Esophagus muscularis mucosa (tissue), 4 donors: Measurements from ENCODE around the gene CAMK1.

Experiments used
- EP300 ChIP-seq: sonication (generic); formaldehyde crosslinking; IDR thresholded peaks from one replicate; pipeline ENCODE4 v1.6.1; 2017; ENCODE audit warnings: antibody characterized with exemption
- POLR2A ChIP-seq: fragments of 450-650 bp; IDR thresholded peaks from one replicate; pipeline ENCODE4 v1.6.1; 2017; ENCODE audit warnings: antibody characterized with exemption, moderate library complexity, mild to moderate bottlenecking, low read depth
- POLR2AphosphoS5 ChIP-seq, 2 donors: sonication (generic); formaldehyde crosslinking; IDR thresholded peaks; one replicate each; pipeline ENCODE4 v1.6.1; 2017; ENCODE audit warnings: antibody characterized with exemption in 2 of 2
- TF ChIP-seq, protein P1 (sequence below), 3 experiments: fragments of 200-600 bp in 2 of 3; fragments of 450-650 bp in 1 of 3; sonication (generic) in 2 of 3; IDR thresholded peaks; one replicate each; pipeline ENCODE4 v1.5.1; 2017 to 2019; ENCODE audit warnings: antibody characterized with exemption in 3 of 3, mild to moderate bottlenecking in 2 of 3, moderate library complexity in 1 of 3

DNA sequence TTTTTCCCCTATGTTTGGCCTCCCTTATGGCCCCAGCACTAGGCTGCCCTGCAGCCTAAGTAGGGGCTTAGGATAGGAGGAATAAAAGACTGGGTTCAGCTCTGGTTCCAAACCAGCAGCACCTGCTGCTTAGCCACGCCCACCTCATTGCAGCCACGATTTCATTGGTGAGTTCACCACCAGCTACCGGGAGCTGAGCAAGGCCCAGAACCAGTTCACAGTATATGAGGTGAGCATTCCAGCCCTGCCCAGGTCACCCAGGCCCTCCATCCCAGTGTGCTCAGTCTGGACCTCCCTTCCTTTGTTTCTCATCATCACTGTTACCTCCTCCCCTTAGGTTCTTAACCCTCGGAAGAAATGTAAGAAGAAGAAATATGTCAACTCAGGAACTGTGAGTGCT is 54.6 kb downstream of the CAMK1 start:
- TF ChIP-seq, protein P1, sequence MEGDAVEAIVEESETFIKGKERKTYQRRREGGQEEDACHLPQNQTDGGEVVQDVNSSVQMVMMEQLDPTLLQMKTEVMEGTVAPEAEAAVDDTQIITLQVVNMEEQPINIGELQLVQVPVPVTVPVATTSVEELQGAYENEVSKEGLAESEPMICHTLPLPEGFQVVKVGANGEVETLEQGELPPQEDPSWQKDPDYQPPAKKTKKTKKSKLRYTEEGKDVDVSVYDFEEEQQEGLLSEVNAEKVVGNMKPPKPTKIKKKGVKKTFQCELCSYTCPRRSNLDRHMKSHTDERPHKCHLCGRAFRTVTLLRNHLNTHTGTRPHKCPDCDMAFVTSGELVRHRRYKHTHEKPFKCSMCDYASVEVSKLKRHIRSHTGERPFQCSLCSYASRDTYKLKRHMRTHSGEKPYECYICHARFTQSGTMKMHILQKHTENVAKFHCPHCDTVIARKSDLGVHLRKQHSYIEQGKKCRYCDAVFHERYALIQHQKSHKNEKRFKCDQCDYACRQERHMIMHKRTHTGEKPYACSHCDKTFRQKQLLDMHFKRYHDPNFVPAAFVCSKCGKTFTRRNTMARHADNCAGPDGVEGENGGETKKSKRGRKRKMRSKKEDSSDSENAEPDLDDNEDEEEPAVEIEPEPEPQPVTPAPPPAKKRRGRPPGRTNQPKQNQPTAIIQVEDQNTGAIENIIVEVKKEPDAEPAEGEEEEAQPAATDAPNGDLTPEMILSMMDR (IDR thresholded peaks at IDR 0.05), result no peak
- no peak for TF ChIP-seq POLR2AphosphoS5 (IDR thresholded peaks at IDR 0.05)
- no peak for TF ChIP-seq POLR2A
- TF ChIP-seq EP300, result no peak
